Osteocyte (in vitro differentiated cells): ENCODE data around the gene HPSE2. TPM values are rescaled to one million over a fixed set of nuclear protein-coding genes. Genes with fewer than 3 reads are reported as not detected.

Experiments used
- DNase-seq: peaks from one replicate; pipeline ENCODE4 v3.0.0; 2021; ENCODE audit warnings: mixed read lengths; ENCODE audit not compliant: unreplicated experiment; ENCODE audit errors: extremely low spot score
- H3K27ac Mint-ChIP-seq: one replicate; pipeline ENCODE4 v1.8.0; 2021; ENCODE audit warnings: mild to moderate bottlenecking, mixed read lengths; ENCODE audit not compliant: unreplicated experiment
- H3K27me3 Mint-ChIP-seq: one replicate; pipeline ENCODE4 v1.8.0; 2021; ENCODE audit warnings: mixed read lengths; ENCODE audit not compliant: unreplicated experiment
- H3K36me3 Mint-ChIP-seq: one replicate; pipeline ENCODE4 v1.8.0; 2021; ENCODE audit warnings: mixed read lengths; ENCODE audit not compliant: unreplicated experiment
- H3K4me1 Mint-ChIP-seq: one replicate; pipeline ENCODE4 v1.8.0; 2021; ENCODE audit warnings: mixed read lengths; ENCODE audit not compliant: unreplicated experiment
- H3K4me3 Mint-ChIP-seq: one replicate; pipeline ENCODE4 v1.8.0; 2021; ENCODE audit warnings: mild to moderate bottlenecking, moderate library complexity, mixed read lengths; ENCODE audit not compliant: unreplicated experiment
- H3K9me3 Mint-ChIP-seq: one replicate; pipeline ENCODE4 v1.8.0; 2021; ENCODE audit warnings: mixed read lengths; ENCODE audit not compliant: unreplicated experiment
- CTCF ChIP-seq: fragments of 200-600 bp; sonication (generic); IDR thresholded peaks from 2 replicates; pipeline ENCODE4 v1.5.0; 2021; ENCODE audit warnings: antibody characterized with exemption, mild to moderate bottlenecking, moderate library complexity
- total RNA-seq: library from RNA; stranded (reverse); gene quantifications from 2 replicates; pipeline ENCODE4 v1.2.1, GENCODE V29; 2021

Gene HPSE2
- total RNA-seq, 1 donor from 2014 or later, result not detected

DNA sequence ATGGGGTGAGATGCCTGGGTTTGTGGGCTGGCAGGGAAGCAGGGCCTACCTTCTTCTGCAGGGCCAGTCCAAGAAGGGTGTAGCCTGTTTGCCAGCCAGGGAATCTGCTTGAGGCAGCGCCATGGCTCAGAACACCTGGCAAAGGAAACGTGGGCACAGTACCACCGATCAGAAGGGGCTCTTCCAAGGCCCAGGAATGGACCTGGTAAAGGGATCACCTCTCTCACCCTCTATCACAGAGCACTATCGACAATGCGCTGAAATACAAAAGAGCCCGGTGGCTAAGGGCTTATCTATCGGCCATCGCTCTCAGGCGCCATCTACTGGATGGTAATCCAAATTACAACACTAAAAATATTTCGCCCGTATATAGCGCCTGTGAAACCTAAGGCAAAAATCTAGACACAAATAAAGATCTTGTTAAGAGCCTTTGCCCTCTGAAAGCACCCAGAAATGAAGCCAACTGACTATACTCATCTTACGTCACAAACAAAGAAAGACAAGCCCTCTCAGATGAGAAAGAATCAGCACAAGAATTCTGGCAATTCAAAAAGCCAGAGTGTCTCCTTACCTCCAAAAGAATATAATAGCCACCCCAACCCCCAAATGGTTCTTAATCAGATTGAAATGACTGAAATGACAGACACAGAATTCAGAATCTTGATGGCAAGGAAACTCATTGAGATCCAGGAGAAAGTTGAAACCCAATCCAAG, 571.2 kb downstream of the HPSE2 start:
- peak; percentile 48 for TF ChIP-seq CTCF
- Mint-ChIP-seq H3K4me3 (no peak overlapping the region), H3K27me3 (no peaks in the 10 kb centered on the region), H3K36me3 (no peaks in the 10 kb centered on the region), H3K27ac (no peak overlapping the region), H3K4me1 (no peaks in the 10 kb centered on the region), H3K9me3 (peaks cover 18% of the 10 kb centered on the region)
- DNase-seq, result no peak

DNA sequence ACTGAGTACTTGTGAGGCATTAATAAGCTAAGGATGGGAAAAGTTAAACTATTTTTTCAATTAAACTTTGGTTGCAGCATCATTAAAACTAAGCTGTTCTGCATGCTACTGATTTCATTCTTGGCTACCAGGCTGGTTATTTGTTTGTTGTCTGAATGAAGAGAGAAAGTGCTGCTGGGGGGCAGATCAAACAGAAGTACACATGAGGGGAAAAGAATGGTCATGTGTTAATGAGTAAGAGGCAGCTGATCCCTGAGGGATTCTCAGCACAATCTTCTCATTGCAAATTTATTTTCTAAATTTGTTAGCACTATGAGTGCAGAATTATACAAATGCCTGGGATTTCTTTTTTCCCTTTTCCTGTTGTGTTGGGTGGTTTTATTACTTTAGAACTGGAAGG, 575.7 kb downstream of the HPSE2 start:
- Mint-ChIP-seq H3K4me1 (no peaks in the 10 kb centered on the region), H3K36me3 (no peaks in the 10 kb centered on the region), H3K27ac (no peak overlapping the region), H3K27me3 (no peaks in the 10 kb centered on the region), H3K9me3 (peaks cover 5% of the 10 kb centered on the region), H3K4me3 (no peak overlapping the region)
- no peak for DNase-seq
- no peak for TF ChIP-seq CTCF

DNA sequence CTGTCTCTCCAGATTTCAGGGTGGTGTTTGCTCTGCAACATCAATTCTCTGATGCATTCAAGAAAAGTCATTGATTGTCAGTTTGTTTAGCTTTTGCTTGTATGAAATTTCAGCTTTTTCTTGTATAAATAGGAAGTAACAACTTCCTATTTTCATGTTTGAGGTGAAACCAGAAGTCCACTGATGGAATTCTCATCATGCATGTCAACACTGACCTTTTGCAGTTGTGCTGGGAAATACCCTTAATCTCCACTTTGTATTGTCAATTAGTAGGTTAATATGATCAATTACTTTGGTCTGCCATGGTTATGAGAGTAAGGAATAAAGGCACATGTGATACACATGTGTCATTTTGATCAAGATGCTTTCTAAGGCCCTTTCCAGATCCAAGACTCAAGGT, 580.2 kb downstream of the HPSE2 start:
- H3K9me3 Mint-ChIP-seq, result no peaks in the 10 kb centered on the region
- H3K27me3 Mint-ChIP-seq, result peaks cover 7% of the 10 kb centered on the region
- H3K27ac Mint-ChIP-seq, result no peak overlapping the region
- H3K36me3 Mint-ChIP-seq, result no peaks in the 10 kb centered on the region
- TF ChIP-seq CTCF, result no peak
- H3K4me1 Mint-ChIP-seq, result no peaks in the 10 kb centered on the region
- DNase-seq, result no peak
- no peak overlapping the region for H3K4me3 Mint-ChIP-seq

DNA sequence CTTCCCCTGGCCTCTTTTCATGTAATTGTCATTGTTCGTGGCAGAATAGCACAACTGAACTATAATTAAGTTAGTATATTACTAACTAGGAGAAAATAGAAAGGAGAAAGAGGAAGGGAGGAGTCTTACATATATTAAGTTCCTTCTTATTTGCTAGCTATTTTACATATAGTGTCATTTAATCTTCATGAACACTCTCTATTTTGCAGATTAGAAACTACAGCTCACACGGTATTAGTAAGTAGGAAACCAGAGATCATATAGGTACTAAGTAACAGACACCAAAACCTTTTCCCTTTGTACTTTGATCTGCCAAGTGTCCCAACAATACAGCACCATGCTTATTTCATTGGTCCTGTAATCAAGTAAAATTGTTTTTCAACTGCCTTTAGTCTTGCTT, 586.5 kb downstream of the HPSE2 start:
- Mint-ChIP-seq H3K36me3 (no peaks in the 10 kb centered on the region), H3K4me3 (no peak overlapping the region), H3K27me3 (peaks cover 14% of the 10 kb centered on the region), H3K9me3 (no peaks in the 10 kb centered on the region), H3K27ac (no peak overlapping the region), H3K4me1 (no peaks in the 10 kb centered on the region)
- no peak for TF ChIP-seq CTCF
- no peak for DNase-seq

DNA sequence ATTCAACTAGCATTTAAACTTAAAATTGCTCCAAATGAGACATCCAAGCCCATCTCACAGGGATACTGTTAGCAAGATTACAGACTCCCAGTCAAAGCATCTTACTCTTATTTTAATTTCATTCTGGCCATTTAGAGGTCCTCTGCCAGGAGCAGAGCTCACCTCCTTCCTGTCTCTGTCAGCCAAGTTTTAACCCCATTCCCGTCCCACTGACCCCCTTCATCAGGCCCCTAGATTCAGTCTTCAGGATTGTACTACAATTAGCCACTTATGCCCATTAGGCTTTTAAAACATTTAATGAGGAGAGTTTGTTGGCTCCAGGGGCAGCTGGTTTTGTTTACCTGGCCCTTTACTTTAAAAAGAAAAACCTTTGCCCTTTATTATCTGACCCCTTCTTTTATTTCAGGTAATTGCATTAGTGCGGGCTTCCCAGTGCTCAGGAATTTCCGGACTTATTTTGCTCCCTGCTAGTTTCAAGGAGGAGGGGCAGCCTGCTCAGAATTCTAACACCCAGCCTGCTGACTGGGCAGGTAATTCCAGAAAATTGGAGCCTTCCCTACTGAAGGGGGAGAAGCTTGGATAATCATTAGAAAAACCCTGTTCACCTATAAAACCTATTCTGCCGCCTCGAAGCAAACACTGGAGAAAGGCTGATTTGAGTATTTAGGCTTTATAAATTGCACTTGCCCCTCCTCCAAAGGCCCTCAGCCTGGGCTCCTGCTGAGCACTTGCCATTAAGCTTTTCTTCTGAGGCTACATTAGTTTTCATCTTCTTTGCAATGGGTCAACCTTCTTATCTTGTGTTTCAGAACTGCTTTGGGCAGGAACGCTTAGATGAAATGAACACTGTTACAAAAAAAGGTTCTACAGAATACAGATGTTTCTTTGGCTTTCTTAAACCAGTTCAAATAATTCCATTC, 588.4 kb downstream of the HPSE2 start:
- Mint-ChIP-seq H3K4me3 (no peak overlapping the region), H3K36me3 (no peaks in the 10 kb centered on the region), H3K27ac (no peak overlapping the region), H3K27me3 (peaks cover 8% of the 10 kb centered on the region), H3K9me3 (no peaks in the 10 kb centered on the region), H3K4me1 (no peaks in the 10 kb centered on the region)
- DNase-seq, result no peak
- no peak for TF ChIP-seq CTCF
